ENCODE measurements around the gene SLC30A1. TPM values are rescaled to one million over a fixed set of nuclear protein-coding genes. Genes with fewer than 3 reads are reported as not detected.

Gene SLC30A1
- polyA plus RNA-seq, 1 of the 3 experiments (the other 2 are of a cell fraction), result 6.9 TPM

- no peak for DNase-seq
- H3K27me3 ChIP-seq (ENCODE audit: insufficient read depth), result no peaks in the 10 kb centered on the region
- CTCF ChIA-PET, result interaction anchor here (1.1 to 1.5 kb wide), 2 partner anchors 11 to 54 kb away, joined by 3 to 4 read pairs; no protein-coding TSS in a partner anchor
Observed at GRCh38 chr1:211595419-211595818, 16.5 kb upstream of the SLC30A1 start.

GRCh38 chr1:211591980-211592493, 13.1 kb upstream of the SLC30A1 start:
- Histone ChIP-seq H3K4me3 (ENCODE audit: low read depth in 2 of 2, low read length in 1 of 2) (no peak overlapping the region; a peak in 2 of 4 replicates), H3K9ac (peak overlapping the region; percentile 41; the same call in 1 of the 2 replicates), H3K9me3 (no peaks in the 10 kb centered on the region), H3K27me3 (ENCODE audit: insufficient read depth) (no peaks in the 10 kb centered on the region), H4K20me1 (ENCODE audit: insufficient read depth) (no peaks in the 10 kb centered on the region), H3K27ac (ENCODE audit: low read depth in 2 of 2, low read length in 1 of 2) (peak overlapping the region; percentile 40 to 94; a peak in 3 of 4 replicates), H3K9me2 (no peaks in the 10 kb centered on the region), H3K36me3 (replicated peaks in 1 of 2; ENCODE audit: control insufficient read depth in 1 of 2, insufficient read depth in 2 of 2, low read length in 1 of 2) (no peaks in the 10 kb centered on the region), H3K4me1 (ENCODE audit: control insufficient read depth in 1 of 2, insufficient read depth in 2 of 2, low read depth in 1 of 2, low read length in 1 of 2) (peaks cover 0 to 7% of the 10 kb centered on the region in 2 experiments; a peak in 1 of 4 replicates), H3K79me2 (ENCODE audit: insufficient read depth) (no peaks in the 10 kb centered on the region), H3K4me2 (peak overlapping the region; percentile 65), H3F3A (replicated peaks; ENCODE audit: insufficient read depth) (peaks cover 21% of the 10 kb centered on the region), H2AFZ (ENCODE audit: low read depth) (peak overlapping the region; percentile 60)
- POLR2A ChIA-PET, result no interaction called here
- WGBS (ENCODE audit: low lambda C conversion rate), result 30% methylated on average over 5 of the region's 5 CpGs
- DNase-seq, result no peak
- CTCF ChIA-PET, result no interaction called here
- TF ChIP-seq NFIC (IDR thresholded peaks at IDR 0.05; ENCODE audit: borderline replicate concordance) (0 out of 2 replicates have a peak, but pooled peaks have one; percentile 10), PBX3 (IDR thresholded peaks at IDR 0.05) (peak; percentile 73), TCF12 (IDR thresholded peaks at IDR 0.05) (peak; percentile 71; the same call in 1 of the 2 replicates), JUND (IDR thresholded peaks at IDR 0.05) (peak; percentile 88), GABPA (IDR thresholded peaks at IDR 0.05; ENCODE audit: low read depth) (no peak), MXI1 (IDR thresholded peaks at IDR 0.05; ENCODE audit: low read depth, low read length) (no peak), FOXM1 (IDR thresholded peaks at IDR 0.05; ENCODE audit: low read depth) (no peak), MAX (IDR thresholded peaks at IDR 0.05; ENCODE audit: low read depth) (peak; percentile 33; the same call in 1 of the 2 replicates), CHD2 (IDR thresholded peaks at IDR 0.05; ENCODE audit: low read length, partially characterized antibody) (no peak)

More at GRCh38 chr1:211595419-211595818, 16.5 kb upstream of the SLC30A1 start:
- Histone ChIP-seq H2AFZ (ENCODE audit: low read depth) (no peak overlapping the region), H4K20me1 (ENCODE audit: insufficient read depth) (no peaks in the 10 kb centered on the region), H3K36me3 (replicated peaks in 1 of 2; ENCODE audit: control insufficient read depth in 1 of 2, insufficient read depth in 2 of 2, low read length in 1 of 2) (no peaks in the 10 kb centered on the region), H3F3A (replicated peaks; ENCODE audit: insufficient read depth) (peaks cover 26% of the 10 kb centered on the region), H3K9me3 (no peaks in the 10 kb centered on the region), H3K27ac (ENCODE audit: low read depth in 2 of 2, low read length in 1 of 2) (no peak overlapping the region), H3K4me1 (ENCODE audit: control insufficient read depth in 1 of 2, insufficient read depth in 2 of 2, low read depth in 1 of 2, low read length in 1 of 2) (peaks cover 0 to 7% of the 10 kb centered on the region in 2 experiments; a peak in 1 of 4 replicates), H3K4me2 (no peak overlapping the region), H3K79me2 (ENCODE audit: insufficient read depth) (no peaks in the 10 kb centered on the region), H3K9me2 (no peaks in the 10 kb centered on the region), H3K9ac (no peak overlapping the region), H3K4me3 (ENCODE audit: low read depth in 2 of 2, low read length in 1 of 2) (no peak overlapping the region)
- TF ChIP-seq MXI1 (IDR thresholded peaks at IDR 0.05; ENCODE audit: low read depth, low read length) (no peak), SIN3A (IDR thresholded peaks at IDR 0.05; ENCODE audit: borderline replicate concordance, low read depth, low read length) (no peak), EZH2phosphoT487 (IDR thresholded peaks at IDR 0.05; ENCODE audit: borderline replicate concordance, low read depth) (no peak), EP300 (IDR thresholded peaks at IDR 0.05; ENCODE audit: borderline replicate concordance in 1 of 2, low read depth in 1 of 2, low read length in 1 of 2) (no peak), GATA2 (CRISPR knock-in tag; IDR thresholded peaks at IDR 0.05) (no peak), USF1 (IDR thresholded peaks at IDR 0.05; ENCODE audit: borderline replicate concordance, low read depth) (no peak), POLR2AphosphoS5 (IDR thresholded peaks at IDR 0.05; ENCODE audit: low read depth, low read length) (no peak), TCF12 (IDR thresholded peaks at IDR 0.05) (no peak), RXRA (IDR thresholded peaks at IDR 0.05; ENCODE audit: borderline replicate concordance, low read depth) (no peak), CTCF (IDR thresholded peaks at IDR 0.05) (no peak), MAX (IDR thresholded peaks at IDR 0.05; ENCODE audit: low read depth) (no peak), NRF1 (IDR thresholded peaks at IDR 0.05; ENCODE audit: low read depth, low read length) (no peak), GABPA (IDR thresholded peaks at IDR 0.05; ENCODE audit: low read depth) (no peak), YY1 (IDR thresholded peaks at IDR 0.05; ENCODE audit: low read depth) (no peak), MEF2A (IDR thresholded peaks at IDR 0.05; ENCODE audit: borderline replicate concordance, low read depth) (no peak)
- POLR2A ChIA-PET, result no interaction called here

Data from SK-N-SH (cell line).